ENCODE results near the gene PICK1.
A peak's percentile ranks its signal among the peaks of the same experiment; 100 is the strongest.
"Not testable (repeated sequence)": the region's sequence is repeated elsewhere in the genome, so short reads cannot be mapped to it uniquely, and the experiment has no call there.

Gene PICK1

DNA sequence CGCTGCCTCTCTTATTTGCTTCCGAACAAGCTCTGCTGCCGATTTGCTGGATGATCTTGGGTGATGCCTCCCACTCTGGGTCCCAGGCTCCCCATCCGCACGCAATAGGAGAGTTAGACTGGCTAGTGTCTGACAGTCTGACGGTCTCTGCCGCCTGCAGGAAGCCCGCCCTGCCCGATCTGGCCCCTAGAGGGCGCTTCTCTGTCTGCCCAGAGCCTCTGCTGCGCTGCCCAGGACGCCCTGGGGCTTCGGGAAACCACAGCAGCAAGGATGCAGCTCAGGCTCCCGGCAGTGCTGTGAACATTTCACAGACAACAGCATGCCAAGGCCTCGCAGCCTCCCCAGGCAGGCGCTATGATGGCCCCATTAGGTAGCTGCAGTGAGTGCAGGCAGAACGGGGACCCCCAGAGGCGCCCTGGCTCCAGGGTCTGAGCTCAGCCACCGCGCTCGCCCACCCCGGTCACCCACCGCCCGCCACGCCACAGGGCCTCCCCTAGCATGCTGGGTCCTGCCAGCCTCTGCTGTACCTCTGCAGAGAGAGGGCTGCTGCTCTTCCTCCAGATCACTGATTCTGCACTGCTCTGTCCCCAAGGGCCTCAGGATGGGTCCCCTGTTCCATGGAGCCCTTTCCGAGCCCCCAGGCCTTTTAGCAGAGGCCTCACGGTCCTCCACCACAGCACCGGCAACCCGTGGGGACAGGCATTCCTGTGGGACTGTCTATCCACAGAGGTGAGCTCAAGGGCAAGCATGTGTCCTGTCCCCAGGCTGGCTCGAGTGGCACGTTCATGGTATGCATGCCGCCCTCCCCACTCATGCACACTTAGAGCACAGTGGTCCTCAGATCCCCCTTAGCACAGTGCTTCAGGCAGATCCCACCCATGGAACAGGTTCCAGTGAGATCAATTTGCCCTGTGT, 57.5 kb downstream of the PICK1 start:
- Histone ChIP-seq H3K18ac (ENCODE audit: low read length) (no peak overlapping the region), H4K5ac (ENCODE audit: low read length) (no peak overlapping the region), H3K36me3 (ENCODE audit: control insufficient read depth, insufficient read depth, low read length) (no peaks in the 10 kb centered on the region), H2BK120ac (ENCODE audit: low read depth, low read length) (no peak overlapping the region), H3K56ac (ENCODE audit: low read length) (peak overlapping the region; percentile 30), H3K27me3 (ENCODE audit: insufficient read depth, low read length, poor library complexity) (no peaks in the 10 kb centered on the region), H3K79me2 (ENCODE audit: control insufficient read depth, insufficient read depth, low read length) (no peaks in the 10 kb centered on the region), H3K4me2 (ENCODE audit: low read length) (no peak overlapping the region), H3K4me1 (ENCODE audit: control insufficient read depth, low read depth, low read length) (no peaks in the 10 kb centered on the region), H3K4ac (ENCODE audit: low read depth, low read length) (no peak overlapping the region), H3K4me3 (ENCODE audit: low read length) (no peak overlapping the region), H2BK5ac (ENCODE audit: low read length) (no peak overlapping the region), H2AK5ac (ENCODE audit: low read length) (no peak overlapping the region), H3K27ac (ENCODE audit: low read depth, low read length) (no peak overlapping the region), H2BK15ac (replicated peaks; ENCODE audit: low read depth) (no peak overlapping the region), H3K79me1 (ENCODE audit: low read length) (no peaks in the 10 kb centered on the region), H3K9ac (ENCODE audit: low read length) (no peak overlapping the region), H3K23ac (ENCODE audit: low read length) (no peak overlapping the region), H4K8ac (ENCODE audit: low read depth, low read length) (no peak overlapping the region)
- no CpG with 5 or more reads among the region's 32 CpGs for WGBS (ENCODE audit: extremely low coverage, insufficient coverage, low lambda C conversion rate)
- DNase-seq: peak; percentile 82

DNA sequence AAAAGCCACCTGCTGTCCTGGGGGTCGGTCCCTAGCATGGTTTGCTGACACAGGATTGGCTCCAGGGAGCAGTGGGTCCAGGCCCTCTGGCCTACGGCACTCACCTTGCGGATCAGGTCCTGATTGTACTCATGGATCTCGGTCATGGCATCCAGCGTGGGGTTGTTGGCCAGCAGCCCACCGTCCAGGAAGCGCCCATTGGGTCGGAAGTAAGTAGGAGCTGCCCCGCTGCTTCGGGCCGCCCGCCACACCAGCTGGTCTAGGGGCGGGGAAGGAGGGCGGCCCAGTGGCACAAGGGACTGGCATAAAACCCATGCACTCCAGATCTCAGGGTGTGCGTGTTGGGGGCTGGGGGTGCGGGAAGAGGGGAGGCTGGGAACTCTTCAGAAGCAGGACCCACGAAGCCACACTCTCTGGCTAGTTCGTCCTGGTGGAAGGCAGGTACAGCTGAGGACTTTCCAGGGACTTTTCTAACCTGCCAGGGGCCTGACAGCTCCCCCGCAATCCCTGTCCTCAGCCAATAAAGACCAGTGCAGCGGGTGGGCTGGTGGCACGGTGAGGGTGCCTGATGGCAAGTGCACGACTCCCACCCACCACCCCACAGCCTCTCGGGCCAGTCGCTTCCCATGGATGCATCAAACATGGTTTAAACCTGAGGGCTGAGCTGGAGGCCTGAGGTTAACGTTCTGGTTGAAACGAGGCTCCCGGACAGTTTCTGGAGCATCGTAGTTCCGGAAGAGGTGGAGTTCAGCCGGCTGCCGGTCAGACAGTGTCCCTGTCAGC, 58.4 kb downstream of the PICK1 start:
- Histone ChIP-seq H2AK5ac (ENCODE audit: low read length) (no peak overlapping the region), H4K5ac (ENCODE audit: low read length) (no peak overlapping the region), H2BK5ac (ENCODE audit: low read length) (no peak overlapping the region), H3K4me1 (ENCODE audit: control insufficient read depth, low read depth, low read length) (no peaks in the 10 kb centered on the region), H3K9ac (ENCODE audit: low read length) (no peak overlapping the region), H2BK120ac (ENCODE audit: low read depth, low read length) (no peak overlapping the region), H3K56ac (ENCODE audit: low read length) (no peak overlapping the region), H3K27ac (ENCODE audit: low read depth, low read length) (no peak overlapping the region), H2BK15ac (replicated peaks; ENCODE audit: low read depth) (no peak overlapping the region), H3K4ac (ENCODE audit: low read depth, low read length) (no peak overlapping the region), H3K4me2 (ENCODE audit: low read length) (no peak overlapping the region), H3K36me3 (ENCODE audit: control insufficient read depth, insufficient read depth, low read length) (no peaks in the 10 kb centered on the region), H3K27me3 (ENCODE audit: insufficient read depth, low read length, poor library complexity) (no peaks in the 10 kb centered on the region), H3K23ac (ENCODE audit: low read length) (no peak overlapping the region), H3K79me2 (ENCODE audit: control insufficient read depth, insufficient read depth, low read length) (no peaks in the 10 kb centered on the region), H3K4me3 (ENCODE audit: low read length) (no peak overlapping the region), H3K18ac (ENCODE audit: low read length) (no peak overlapping the region), H4K8ac (ENCODE audit: low read depth, low read length) (no peak overlapping the region), H3K79me1 (ENCODE audit: low read length) (no peaks in the 10 kb centered on the region)
- DNase-seq: no peak
- no CpG with 5 or more reads among the region's 31 CpGs for WGBS (ENCODE audit: extremely low coverage, insufficient coverage, low lambda C conversion rate)

DNA sequence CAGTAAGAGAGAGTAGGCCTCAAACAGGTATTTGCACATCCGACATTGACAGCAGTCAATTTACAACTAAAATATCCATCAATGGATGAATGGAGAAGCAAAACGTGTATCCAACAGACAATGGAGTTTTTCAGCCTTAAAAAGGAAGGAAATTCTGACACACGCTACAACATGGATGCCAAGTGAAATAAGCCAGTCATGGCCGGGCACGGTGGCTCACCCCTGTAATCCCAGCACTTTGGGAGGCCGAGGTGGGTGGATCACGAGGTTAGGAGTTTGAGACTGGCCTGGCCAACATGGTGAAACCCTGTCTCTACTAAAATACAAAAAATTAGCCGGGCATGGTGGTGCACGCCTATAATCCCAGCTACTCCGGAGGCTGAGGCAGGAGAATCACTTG, 60.4 kb downstream of the PICK1 start:
- not testable (repeated sequence) for H3K27ac ChIP-seq (ENCODE audit: low read depth, low read length); H3K4me3 ChIP-seq (ENCODE audit: low read length); H2AK5ac ChIP-seq (ENCODE audit: low read length); H2BK15ac ChIP-seq (replicated peaks; ENCODE audit: low read depth); H3K36me3 ChIP-seq (ENCODE audit: control insufficient read depth, insufficient read depth, low read length); H3K23ac ChIP-seq (ENCODE audit: low read length); H2BK5ac ChIP-seq (ENCODE audit: low read length); H3K4ac ChIP-seq (ENCODE audit: low read depth, low read length); H3K9ac ChIP-seq (ENCODE audit: low read length); H3K79me2 ChIP-seq (ENCODE audit: control insufficient read depth, insufficient read depth, low read length); DNase-seq; H3K4me1 ChIP-seq (ENCODE audit: control insufficient read depth, low read depth, low read length); H2BK120ac ChIP-seq (ENCODE audit: low read depth, low read length); H4K8ac ChIP-seq (ENCODE audit: low read depth, low read length); H3K79me1 ChIP-seq (ENCODE audit: low read length); H3K18ac ChIP-seq (ENCODE audit: low read length); H4K5ac ChIP-seq (ENCODE audit: low read length); H3K27me3 ChIP-seq (ENCODE audit: insufficient read depth, low read length, poor library complexity); H3K56ac ChIP-seq (ENCODE audit: low read length); H3K4me2 ChIP-seq (ENCODE audit: low read length)
- WGBS (ENCODE audit: extremely low coverage, insufficient coverage, low lambda C conversion rate): no CpG with 5 or more reads among the region's 10 CpGs

DNA sequence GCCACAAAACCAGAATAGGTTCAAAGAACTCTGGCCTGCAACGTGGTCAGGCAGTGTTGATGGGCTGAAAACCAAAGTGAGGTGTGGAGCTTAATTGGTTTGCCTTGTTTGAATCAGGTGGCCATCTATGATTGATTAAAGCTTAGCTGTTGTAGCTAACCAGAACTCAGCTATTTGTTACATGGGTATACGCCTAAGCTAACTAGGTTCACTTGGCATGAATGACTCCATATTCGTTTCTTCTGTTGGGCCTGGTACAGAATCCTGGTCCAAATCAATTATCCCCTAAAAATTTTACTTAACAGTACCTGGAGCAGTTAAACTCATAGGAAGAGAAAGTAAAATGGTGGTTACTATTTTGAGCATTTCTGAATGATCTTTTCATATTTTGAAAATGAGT, 61.0 kb downstream of the PICK1 start:
- H4K8ac ChIP-seq (ENCODE audit: low read depth, low read length): no peak overlapping the region
- H3K56ac ChIP-seq (ENCODE audit: low read length): no peak overlapping the region
- no peaks in the 10 kb centered on the region for H3K4me1 ChIP-seq (ENCODE audit: control insufficient read depth, low read depth, low read length)
- no peak overlapping the region for H3K18ac ChIP-seq (ENCODE audit: low read length)
- H3K79me2 ChIP-seq (ENCODE audit: control insufficient read depth, insufficient read depth, low read length): no peaks in the 10 kb centered on the region
- H2BK120ac ChIP-seq (ENCODE audit: low read depth, low read length): no peak overlapping the region
- no peak overlapping the region for H2BK5ac ChIP-seq (ENCODE audit: low read length)
- H2BK15ac ChIP-seq (replicated peaks; ENCODE audit: low read depth): no peak overlapping the region
- no peak overlapping the region for H3K4me3 ChIP-seq (ENCODE audit: low read length)
- no peak for DNase-seq
- H4K5ac ChIP-seq (ENCODE audit: low read length): no peak overlapping the region
- H3K36me3 ChIP-seq (ENCODE audit: control insufficient read depth, insufficient read depth, low read length): no peaks in the 10 kb centered on the region
- H3K23ac ChIP-seq (ENCODE audit: low read length): no peak overlapping the region
- H2AK5ac ChIP-seq (ENCODE audit: low read length): no peak overlapping the region
- H3K9ac ChIP-seq (ENCODE audit: low read length): no peak overlapping the region
- H3K4ac ChIP-seq (ENCODE audit: low read depth, low read length): no peak overlapping the region
- no CpG with 5 or more reads among the region's 3 CpGs for WGBS (ENCODE audit: extremely low coverage, insufficient coverage, low lambda C conversion rate)
- no peaks in the 10 kb centered on the region for H3K79me1 ChIP-seq (ENCODE audit: low read length)
- H3K27ac ChIP-seq (ENCODE audit: low read depth, low read length): no peak overlapping the region
- no peaks in the 10 kb centered on the region for H3K27me3 ChIP-seq (ENCODE audit: insufficient read depth, low read length, poor library complexity)
- no peak overlapping the region for H3K4me2 ChIP-seq (ENCODE audit: low read length)

DNA sequence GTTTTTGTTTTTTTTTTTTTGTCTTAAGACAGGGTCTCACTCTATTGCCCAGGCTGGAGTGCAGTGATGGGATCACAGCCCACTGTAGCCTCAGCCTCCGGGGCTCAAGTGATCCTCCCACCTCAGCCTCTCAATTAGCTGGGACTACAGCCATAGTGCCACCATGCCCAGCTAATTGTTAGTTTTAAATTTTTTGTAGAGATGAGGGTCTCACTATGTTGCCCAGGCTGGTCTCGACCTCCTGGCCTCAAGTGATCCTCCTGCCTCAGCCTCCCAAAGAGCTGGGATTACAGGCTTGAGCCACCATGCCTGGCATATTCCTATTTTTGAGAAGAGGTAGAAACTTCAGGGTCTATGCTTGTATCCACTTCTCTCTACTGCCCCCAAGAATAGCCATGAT, 61.5 kb downstream of the PICK1 start:
- not testable (repeated sequence) for H3K4ac ChIP-seq (ENCODE audit: low read depth, low read length); H3K4me2 ChIP-seq (ENCODE audit: low read length); H3K79me1 ChIP-seq (ENCODE audit: low read length); H3K56ac ChIP-seq (ENCODE audit: low read length); H3K79me2 ChIP-seq (ENCODE audit: control insufficient read depth, insufficient read depth, low read length); H3K18ac ChIP-seq (ENCODE audit: low read length); H4K8ac ChIP-seq (ENCODE audit: low read depth, low read length); H3K4me1 ChIP-seq (ENCODE audit: control insufficient read depth, low read depth, low read length); H3K4me3 ChIP-seq (ENCODE audit: low read length); H2BK120ac ChIP-seq (ENCODE audit: low read depth, low read length); H3K9ac ChIP-seq (ENCODE audit: low read length); H2BK15ac ChIP-seq (replicated peaks; ENCODE audit: low read depth); H3K27me3 ChIP-seq (ENCODE audit: insufficient read depth, low read length, poor library complexity); H4K5ac ChIP-seq (ENCODE audit: low read length); H3K23ac ChIP-seq (ENCODE audit: low read length); H3K27ac ChIP-seq (ENCODE audit: low read depth, low read length); DNase-seq; H2BK5ac ChIP-seq (ENCODE audit: low read length); H3K36me3 ChIP-seq (ENCODE audit: control insufficient read depth, insufficient read depth, low read length); H2AK5ac ChIP-seq (ENCODE audit: low read length)
- WGBS (ENCODE audit: extremely low coverage, insufficient coverage, low lambda C conversion rate): no CpG with 5 or more reads among the region's 2 CpGs
